HG03095 (cell line): ENCODE measurements around the gene TAF4B.
"Not testable (repeated sequence)": the region's sequence is repeated elsewhere in the genome, so short reads cannot be mapped to it uniquely, and the experiment has no call there.

Experiments used
- ATAC-seq: cut with Tn5 transposase; IDR thresholded peaks from one replicate; pipeline ENCODE4 v1.9.1; 2021; ENCODE audit warnings: moderate library complexity; ENCODE audit not compliant: unreplicated experiment

Gene TAF4B

GRCh38 chr18:26419746-26420145, 193.5 kb downstream of the TAF4B start:
- no peak for ATAC-seq

- ATAC-seq: no peak
These were observed 195.3 kb downstream of the TAF4B start for GRCh38 chr18:26421503-26421902.

GRCh38 chr18:26421931-26422330, 195.7 kb downstream of the TAF4B start:
- no peak for ATAC-seq

- peak; percentile 93 for ATAC-seq
These were observed 196.4 kb downstream of the TAF4B start for GRCh38 chr18:26422472-26423162.

GRCh38 chr18:26424428-26425147, 198.3 kb downstream of the TAF4B start:
- no peak for ATAC-seq

GRCh38 chr18:26425148-26425531, 198.9 kb downstream of the TAF4B start:
- ATAC-seq: no peak

- ATAC-seq: no peak
These were observed 203.4 kb downstream of the TAF4B start for GRCh38 chr18:26429535-26430226.

- no peak for ATAC-seq
These were observed 206.6 kb downstream of the TAF4B start for GRCh38 chr18:26432651-26433424.

- no peak for ATAC-seq
These were observed 208.6 kb downstream of the TAF4B start for GRCh38 chr18:26434887-26435286.

- no peak for ATAC-seq
These were observed 209.3 kb downstream of the TAF4B start for GRCh38 chr18:26435415-26436095.

GRCh38 chr18:26436176-26437051, 210.2 kb downstream of the TAF4B start:
- ATAC-seq: no peak

- not testable (repeated sequence) for ATAC-seq
These were observed 211.4 kb downstream of the TAF4B start for GRCh38 chr18:26437634-26438033.

GRCh38 chr18:26438980-26439379, 212.7 kb downstream of the TAF4B start:
- ATAC-seq: peak; percentile 98

GRCh38 chr18:26439537-26439936, 213.3 kb downstream of the TAF4B start:
- no peak for ATAC-seq

- no peak for ATAC-seq
These were observed 214.4 kb downstream of the TAF4B start for GRCh38 chr18:26440644-26441043.
